GM19193 (cell line): Measurements from ENCODE around the gene SMIM5.

ENCODE experiments used
- POLR2A ChIP-seq: IDR thresholded peaks from 4 replicates; pipeline ENCODE4 v1.6.1; 2011; ENCODE audit not compliant: insufficient read depth, insufficient read length; ENCODE audit errors: extremely low read depth

SMIM5 gene

GRCh38 chr17:75639771-75640555 is 6.7 kb downstream of the SMIM5 start:
- no peak for TF ChIP-seq POLR2A

GRCh38 chr17:75640556-75641119 is 7.4 kb downstream of the SMIM5 start:
- no peak for TF ChIP-seq POLR2A

GRCh38 chr17:75641343-75641742 is 8.1 kb downstream of the SMIM5 start:
- TF ChIP-seq POLR2A, result no peak

- TF ChIP-seq POLR2A, result no peak
Observed at GRCh38 chr17:75642182-75642783, 9.0 kb downstream of the SMIM5 start.

- no peak for TF ChIP-seq POLR2A
Observed at GRCh38 chr17:75642784-75643642, 9.8 kb downstream of the SMIM5 start.

- no peak for TF ChIP-seq POLR2A
Observed at GRCh38 chr17:75643643-75644017, 10.4 kb downstream of the SMIM5 start.

GRCh38 chr17:75645501-75645888 is 12.3 kb downstream of the SMIM5 start:
- no peak for TF ChIP-seq POLR2A

- peak; percentile 57 for TF ChIP-seq POLR2A
Observed at GRCh38 chr17:75645889-75646637, 12.8 kb downstream of the SMIM5 start.

- no peak for TF ChIP-seq POLR2A
Observed at GRCh38 chr17:75646638-75646992, 13.4 kb downstream of the SMIM5 start.

- no peak for TF ChIP-seq POLR2A
Observed at GRCh38 chr17:75647061-75647460, 13.8 kb downstream of the SMIM5 start.

GRCh38 chr17:75647921-75648320 is 14.7 kb downstream of the SMIM5 start:
- TF ChIP-seq POLR2A, result no peak

- TF ChIP-seq POLR2A, result no peak
Observed at GRCh38 chr17:75649687-75650086, 16.5 kb downstream of the SMIM5 start.

GRCh38 chr17:75650874-75651273 is 17.6 kb downstream of the SMIM5 start:
- TF ChIP-seq POLR2A, result no peak

GRCh38 chr17:75652341-75652740 is 19.1 kb downstream of the SMIM5 start:
- no peak for TF ChIP-seq POLR2A
